ENCODE data around the gene RNF148. TPM values are rescaled to one million over a fixed set of nuclear protein-coding genes. Genes with fewer than 3 reads are reported as not detected.
"Not testable (repeated sequence)": the region's sequence is repeated elsewhere in the genome, so short reads cannot be mapped to it uniquely, and the experiment has no call there.

RNF148 gene
- total and polyA plus RNA-seq, 5 donors from 2014 or later, result not detected

GRCh38 chr7:122689346-122690109, 13.2 kb downstream of the RNF148 start:
- H3K36me3 Mint-ChIP-seq, result no peaks in the 10 kb centered on the region
- H3K9me3 Mint-ChIP-seq, result peaks cover 2 to 15% (median 7%) of the 10 kb centered on the region in 7 donors
- Histone ChIP-seq H3K36me3 (ENCODE audit: control insufficient read depth, insufficient read depth, low read length) (no peaks in the 10 kb centered on the region), H3K4me1 (ENCODE audit: control insufficient read depth, insufficient read depth, low read length, poor library complexity, severe bottlenecking) (no peaks in the 10 kb centered on the region), H3K9me3 (ENCODE audit: control insufficient read depth in 2 of 2, low read length in 2 of 2) (peaks cover 0 to 2% of the 10 kb centered on the region in 2 experiments), H3K27ac (ENCODE audit: insufficient read depth, low read length, poor library complexity, severe bottlenecking) (no peak overlapping the region), H3K4me3 (ENCODE audit: low read depth, low read length) (no peak overlapping the region), H3K27me3 (ENCODE audit: control insufficient read depth, insufficient read depth, low read length) (no peaks in the 10 kb centered on the region)
- H3K27me3 Mint-ChIP-seq, result no peaks in the 10 kb centered on the region
- no peak for ATAC-seq (ENCODE audit: low read depth in 2 of 2)
- H3K4me3 Mint-ChIP-seq, result no peak overlapping the region
- no peak for DNase-seq
- no peaks in the 10 kb centered on the region for H3K4me1 Mint-ChIP-seq
- no peak overlapping the region for H3K27ac Mint-ChIP-seq

GRCh38 chr7:122688400-122688998, 14.2 kb downstream of the RNF148 start:
- H3K27me3 Mint-ChIP-seq, result no peaks in the 10 kb centered on the region
- Histone ChIP-seq H3K4me3 (ENCODE audit: low read depth, low read length) (no peak overlapping the region), H3K36me3 (ENCODE audit: control insufficient read depth, insufficient read depth, low read length) (no peaks in the 10 kb centered on the region), H3K27me3 (ENCODE audit: control insufficient read depth, insufficient read depth, low read length) (no peaks in the 10 kb centered on the region), H3K4me1 (ENCODE audit: control insufficient read depth, insufficient read depth, low read length, poor library complexity, severe bottlenecking) (no peaks in the 10 kb centered on the region), H3K9me3 (ENCODE audit: control insufficient read depth in 2 of 2, low read length in 2 of 2) (peaks cover 0 to 2% of the 10 kb centered on the region in 2 experiments), H3K27ac (ENCODE audit: insufficient read depth, low read length, poor library complexity, severe bottlenecking) (no peak overlapping the region)
- no peak overlapping the region for H3K27ac Mint-ChIP-seq
- no peak overlapping the region for H3K4me3 Mint-ChIP-seq
- DNase-seq, result no peak
- peaks cover 2 to 9% (median 5%) of the 10 kb centered on the region in 7 donors for H3K9me3 Mint-ChIP-seq
- no peaks in the 10 kb centered on the region for H3K36me3 Mint-ChIP-seq
- no peaks in the 10 kb centered on the region for H3K4me1 Mint-ChIP-seq
- no peak for ATAC-seq (ENCODE audit: low read depth in 2 of 2)

GRCh38 chr7:122686360-122686878, 16.3 kb downstream of the RNF148 start:
- Mint-ChIP-seq H3K27ac (no peak overlapping the region), H3K9me3 (peaks cover 0 to 10% (median 3%) of the 10 kb centered on the region in 7 donors), H3K27me3 (no peaks in the 10 kb centered on the region), H3K4me3 (no peak overlapping the region), H3K36me3 (no peaks in the 10 kb centered on the region), H3K4me1 (no peaks in the 10 kb centered on the region)
- no peak for DNase-seq
- no peaks in the 10 kb centered on the region for H3K9me3 ChIP-seq (ENCODE audit: control insufficient read depth in 2 of 2, low read length in 2 of 2)
- no peak overlapping the region for H3K4me3 ChIP-seq (ENCODE audit: low read depth, low read length)
- H3K27ac ChIP-seq (ENCODE audit: insufficient read depth, low read length, poor library complexity, severe bottlenecking), result no peak overlapping the region
- no peaks in the 10 kb centered on the region for H3K4me1 ChIP-seq (ENCODE audit: control insufficient read depth, insufficient read depth, low read length, poor library complexity, severe bottlenecking)
- ATAC-seq (ENCODE audit: low read depth in 2 of 2), result no peak
- H3K27me3 ChIP-seq (ENCODE audit: control insufficient read depth, insufficient read depth, low read length), result no peaks in the 10 kb centered on the region
- H3K36me3 ChIP-seq (ENCODE audit: control insufficient read depth, insufficient read depth, low read length), result no peaks in the 10 kb centered on the region

GRCh38 chr7:122684504-122684903, 18.2 kb downstream of the RNF148 start:
- H3K27me3 ChIP-seq (ENCODE audit: control insufficient read depth, insufficient read depth, low read length), result no peaks in the 10 kb centered on the region
- no peaks in the 10 kb centered on the region for H3K4me1 ChIP-seq (ENCODE audit: control insufficient read depth, insufficient read depth, low read length, poor library complexity, severe bottlenecking)
- H3K9me3 ChIP-seq (ENCODE audit: control insufficient read depth in 2 of 2, low read length in 2 of 2), result no peaks in the 10 kb centered on the region
- H3K36me3 ChIP-seq (ENCODE audit: control insufficient read depth, insufficient read depth, low read length), result no peaks in the 10 kb centered on the region
- H3K4me3 ChIP-seq (ENCODE audit: low read depth, low read length), result no peak overlapping the region
- Mint-ChIP-seq H3K27me3 (no peaks in the 10 kb centered on the region), H3K4me1 (no peaks in the 10 kb centered on the region), H3K27ac (no peak overlapping the region), H3K4me3 (no peak overlapping the region), H3K36me3 (no peaks in the 10 kb centered on the region), H3K9me3 (peaks cover 0 to 6% (median 4%) of the 10 kb centered on the region in 7 donors)
- no peak overlapping the region for H3K27ac ChIP-seq (ENCODE audit: insufficient read depth, low read length, poor library complexity, severe bottlenecking)
- no peak for ATAC-seq (ENCODE audit: low read depth in 2 of 2)
- DNase-seq, result no peak

GRCh38 chr7:122682815-122683550, 19.7 kb downstream of the RNF148 start:
- Mint-ChIP-seq H3K4me3 (no peak overlapping the region), H3K9me3 (peaks cover 0 to 12% (median 5%) of the 10 kb centered on the region in 7 donors), H3K36me3 (no peaks in the 10 kb centered on the region), H3K27me3 (no peaks in the 10 kb centered on the region), H3K27ac (no peak overlapping the region), H3K4me1 (no peaks in the 10 kb centered on the region)
- no peak overlapping the region for H3K4me3 ChIP-seq (ENCODE audit: low read depth, low read length)
- DNase-seq, result no peak
- H3K27me3 ChIP-seq (ENCODE audit: control insufficient read depth, insufficient read depth, low read length), result no peaks in the 10 kb centered on the region
- H3K4me1 ChIP-seq (ENCODE audit: control insufficient read depth, insufficient read depth, low read length, poor library complexity, severe bottlenecking), result no peaks in the 10 kb centered on the region
- H3K9me3 ChIP-seq (ENCODE audit: control insufficient read depth in 2 of 2, low read length in 2 of 2), result no peaks in the 10 kb centered on the region
- ATAC-seq (ENCODE audit: low read depth in 2 of 2), result no peak
- H3K36me3 ChIP-seq (ENCODE audit: control insufficient read depth, insufficient read depth, low read length), result no peaks in the 10 kb centered on the region
- H3K27ac ChIP-seq (ENCODE audit: insufficient read depth, low read length, poor library complexity, severe bottlenecking), result no peak overlapping the region

- not testable (repeated sequence) for H3K4me1 Mint-ChIP-seq; H3K36me3 ChIP-seq (ENCODE audit: control insufficient read depth, insufficient read depth, low read length); DNase-seq; H3K4me3 Mint-ChIP-seq; H3K27ac Mint-ChIP-seq; H3K9me3 ChIP-seq (ENCODE audit: control insufficient read depth in 2 of 2, low read length in 2 of 2); ATAC-seq (ENCODE audit: low read depth in 2 of 2); H3K4me3 ChIP-seq (ENCODE audit: low read depth, low read length); H3K27ac ChIP-seq (ENCODE audit: insufficient read depth, low read length, poor library complexity, severe bottlenecking); H3K36me3 Mint-ChIP-seq; H3K4me1 ChIP-seq (ENCODE audit: control insufficient read depth, insufficient read depth, low read length, poor library complexity, severe bottlenecking); H3K27me3 Mint-ChIP-seq; H3K27me3 ChIP-seq (ENCODE audit: control insufficient read depth, insufficient read depth, low read length)
- peaks cover 4 to 17% (median 9%) of the 10 kb centered on the region in 7 donors for H3K9me3 Mint-ChIP-seq
These were observed 21.5 kb downstream of the RNF148 start for GRCh38 chr7:122681186-122681585.

- H3K4me1 Mint-ChIP-seq, result no peaks in the 10 kb centered on the region
- Histone ChIP-seq H3K27ac (ENCODE audit: insufficient read depth, low read length, poor library complexity, severe bottlenecking) (no peak overlapping the region), H3K4me1 (ENCODE audit: control insufficient read depth, insufficient read depth, low read length, poor library complexity, severe bottlenecking) (no peaks in the 10 kb centered on the region), H3K4me3 (ENCODE audit: low read depth, low read length) (no peak overlapping the region), H3K27me3 (ENCODE audit: control insufficient read depth, insufficient read depth, low read length) (no peaks in the 10 kb centered on the region), H3K36me3 (ENCODE audit: control insufficient read depth, insufficient read depth, low read length) (no peaks in the 10 kb centered on the region), H3K9me3 (ENCODE audit: control insufficient read depth in 2 of 2, low read length in 2 of 2) (no peaks in the 10 kb centered on the region)
- H3K27ac Mint-ChIP-seq, result no peak overlapping the region
- no peak overlapping the region for H3K4me3 Mint-ChIP-seq
- no peak for DNase-seq
- no peaks in the 10 kb centered on the region for H3K36me3 Mint-ChIP-seq
- ATAC-seq (ENCODE audit: low read depth in 2 of 2), result no peak
- H3K27me3 Mint-ChIP-seq, result no peaks in the 10 kb centered on the region
- peaks cover 4 to 20% (median 9%) of the 10 kb centered on the region in 7 donors for H3K9me3 Mint-ChIP-seq
These were observed 22.9 kb downstream of the RNF148 start for GRCh38 chr7:122679813-122680212.
